GM06990 (cell line): ENCODE results near the gene OTUD5.

Experiments
- DNase-seq: peaks from one replicate; pipeline ENCODE4 v3.0.0-alpha.2; 2011; ENCODE audit not compliant: insufficient read length; ENCODE audit errors: extremely low read depth
- H3K27me3 ChIP-seq: replicated peaks from 2 replicates; pipeline ENCODE4 v1.6.0; 2011; ENCODE audit warnings: low read length; ENCODE audit not compliant: control insufficient read depth, insufficient read depth
- H3K36me3 ChIP-seq: 2 replicates; pipeline ENCODE4 v1.5.1; 2011; ENCODE audit warnings: low read length; ENCODE audit not compliant: control insufficient read depth, insufficient read depth
- H3K4me3 ChIP-seq: replicated peaks from 2 replicates; pipeline ENCODE4 v1.5.1; 2011; ENCODE audit warnings: low read depth, mild to moderate bottlenecking, control low read depth, low read length
- CTCF ChIP-seq: IDR thresholded peaks from 2 replicates; pipeline ENCODE4 v1.5.1; 2011; ENCODE audit warnings: low read length, control low read depth, mild to moderate bottlenecking, inconsistent platforms; ENCODE audit not compliant: insufficient read depth, poor library complexity, severe bottlenecking

OTUD5 gene

GRCh38 chrX:48939524-48940228 lies 17.7 kb downstream of the OTUD5 start:
- DNase-seq: peak; percentile 41
- Histone ChIP-seq H3K4me3 (no peak overlapping the region), H3K36me3 (no peaks in the 10 kb centered on the region; the same call in 1 of the 2 replicates), H3K27me3 (no peaks in the 10 kb centered on the region)
- no peak for TF ChIP-seq CTCF

- TF ChIP-seq CTCF: no peak
- Histone ChIP-seq H3K36me3 (peaks cover 3% of the 10 kb centered on the region), H3K4me3 (no peak overlapping the region), H3K27me3 (no peaks in the 10 kb centered on the region)
- peak; percentile 70 for DNase-seq
Observed at GRCh38 chrX:48938721-48939425, 18.5 kb downstream of the OTUD5 start.

GRCh38 chrX:48937054-48937907 lies 20.1 kb downstream of the OTUD5 start:
- H3K27me3 ChIP-seq: no peaks in the 10 kb centered on the region
- peak overlapping the region; percentile 2; the same call in 1 of the 2 replicates for H3K4me3 ChIP-seq
- peak; percentile 86 for DNase-seq
- peaks cover 3% of the 10 kb centered on the region for H3K36me3 ChIP-seq
- TF ChIP-seq CTCF: peak; percentile 56

GRCh38 chrX:48936429-48937053 lies 20.9 kb downstream of the OTUD5 start:
- no peaks in the 10 kb centered on the region for H3K27me3 ChIP-seq
- H3K4me3 ChIP-seq: no peak overlapping the region
- DNase-seq: no peak
- H3K36me3 ChIP-seq: peaks cover 3% of the 10 kb centered on the region
- no peak for TF ChIP-seq CTCF

GRCh38 chrX:48935301-48935670 lies 22.1 kb downstream of the OTUD5 start:
- TF ChIP-seq CTCF: no peak
- Histone ChIP-seq H3K36me3 (peaks cover 3% of the 10 kb centered on the region), H3K4me3 (no peak overlapping the region), H3K27me3 (no peaks in the 10 kb centered on the region)
- no peak for DNase-seq
